GM12865 (cell line): ENCODE data around the gene WNT3A.

Experiments used
- DNase-seq: peaks from one replicate; pipeline ENCODE4 v3.0.0; 2010; ENCODE audit warnings: low read depth
- H3K4me3 ChIP-seq: 2 replicates; pipeline ENCODE4 v1.5.1; 2011; ENCODE audit warnings: mild to moderate bottlenecking, low read depth, low read length, control low read depth
- CTCF ChIP-seq: IDR thresholded peaks from 2 replicates; pipeline ENCODE4 v1.5.1; 2011; ENCODE audit warnings: low read length, control low read depth, low read depth, inconsistent platforms; ENCODE audit not compliant: insufficient read depth; ENCODE audit errors: missing control alignments

Gene WNT3A

GRCh38 chr1:228097333-228098081 lies 90.7 kb downstream of the WNT3A start:
- TF ChIP-seq CTCF, result no peak
- H3K4me3 ChIP-seq, result no peak overlapping the region
- DNase-seq, result peak; percentile 2

GRCh38 chr1:228098323-228098931 lies 91.6 kb downstream of the WNT3A start:
- no peak overlapping the region for H3K4me3 ChIP-seq
- DNase-seq, result peak; percentile 1
- no peak for TF ChIP-seq CTCF

DNA sequence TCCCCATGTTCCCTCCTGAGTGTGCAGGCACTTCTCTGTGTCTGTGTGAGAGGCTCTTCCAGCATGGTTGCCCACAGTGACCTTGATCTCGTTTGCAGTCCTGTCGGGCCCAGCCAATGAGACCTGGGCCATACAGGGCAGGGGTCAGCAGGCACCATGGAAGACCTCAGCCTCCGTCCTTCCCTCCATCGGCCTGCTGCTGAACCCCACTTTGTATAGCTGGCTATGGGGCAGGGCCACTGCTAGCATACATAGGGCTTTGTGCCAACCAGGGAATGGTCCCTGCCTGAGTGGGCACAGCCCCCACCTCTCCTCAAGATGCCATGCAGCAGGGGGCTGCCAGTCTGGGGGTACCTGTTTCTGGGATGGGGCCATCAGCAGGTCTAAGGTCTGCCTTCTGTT lies 92.5 kb downstream of the WNT3A start:
- no peak for TF ChIP-seq CTCF
- DNase-seq, result no peak
- no peak overlapping the region for H3K4me3 ChIP-seq

DNA sequence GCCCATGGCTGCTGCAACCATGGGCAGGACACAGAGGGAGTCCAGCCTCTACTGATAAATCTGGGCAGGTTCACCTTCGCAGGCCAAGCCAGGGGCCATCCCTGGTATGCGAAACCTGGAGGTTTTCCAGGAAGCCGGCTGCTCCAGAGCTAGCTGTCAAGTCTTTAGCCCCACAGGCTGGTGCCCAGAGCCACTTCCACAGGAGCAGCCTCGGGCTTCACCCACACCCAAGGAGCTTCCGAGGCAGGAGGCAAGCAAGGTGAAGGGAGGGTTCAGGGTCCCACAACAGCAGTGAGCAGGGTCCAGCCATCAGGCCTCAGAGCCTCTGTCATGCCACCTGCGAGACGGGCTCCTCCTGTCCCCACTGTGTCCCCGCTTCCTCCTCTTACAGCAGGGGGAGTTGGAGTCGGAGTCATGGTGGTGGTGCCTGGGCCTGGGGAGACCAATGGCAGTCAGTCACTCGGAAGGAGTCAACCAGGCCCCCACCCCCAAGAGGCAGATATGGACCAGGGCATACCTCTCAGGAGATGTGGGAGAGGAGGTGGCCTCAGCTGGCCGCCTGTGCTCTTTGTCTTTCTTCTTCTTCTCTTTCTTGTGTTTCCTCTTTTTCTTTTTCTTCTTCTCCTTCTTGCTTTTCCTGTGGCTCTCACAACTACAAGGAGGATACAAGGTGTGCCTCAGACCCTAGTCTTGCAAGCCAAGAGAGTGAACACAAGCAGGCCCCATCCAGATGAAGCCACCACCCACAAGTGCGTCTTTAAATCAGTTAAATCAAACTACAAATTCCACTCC lies 94.2 kb downstream of the WNT3A start:
- no peak for DNase-seq
- no peak overlapping the region for H3K4me3 ChIP-seq

DNA sequence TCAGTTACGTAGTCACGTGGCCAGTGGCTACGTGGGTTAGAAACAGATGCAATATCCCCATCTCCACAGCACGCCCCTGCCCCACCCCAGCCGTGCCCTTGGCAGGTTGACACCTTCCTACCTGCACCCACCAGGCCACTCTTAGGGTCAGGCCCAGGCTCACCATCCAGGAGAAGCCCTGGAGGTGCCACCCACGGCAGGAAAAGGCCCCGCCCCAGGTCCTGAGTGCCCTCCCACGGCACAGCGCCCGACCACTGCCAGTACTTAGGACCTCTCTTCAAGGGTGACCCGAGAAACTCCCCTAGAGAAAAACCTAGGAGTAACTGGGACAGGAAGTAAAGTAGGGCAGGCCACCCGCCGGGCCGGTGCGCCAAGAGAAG lies 94.8 kb downstream of the WNT3A start:
- no peak for TF ChIP-seq CTCF
- H3K4me3 ChIP-seq, result peak overlapping the region; percentile 84
- DNase-seq, result no peak

More for the DNA sequence above, 94.2 kb downstream of the WNT3A start:
- no peak for TF ChIP-seq CTCF

GRCh38 chr1:228101994-228102790 lies 95.4 kb downstream of the WNT3A start:
- peak overlapping the region; percentile 84 for H3K4me3 ChIP-seq
- DNase-seq, result peak; percentile 60
- peak; percentile 21 for TF ChIP-seq CTCF
